ENCODE results near the gene MYH14. TPM values are rescaled to one million over a fixed set of nuclear protein-coding genes. Genes with fewer than 3 reads are reported as not detected.

The MYH14 gene
- total and polyA plus RNA-seq, 9 donors = 0.23 to 82.1 (median 3.2) TPM

GRCh38 chr19:50319156-50319555, 115.7 kb downstream of the MYH14 start:
- Histone ChIP-seq H3K4me1 (ENCODE audit: insufficient read depth) (no peaks in the 10 kb centered on the region), H3K27ac (no peak overlapping the region), H3K4me3 (no peak overlapping the region), H3K9me3 (no peaks in the 10 kb centered on the region), H3K27me3 (no peaks in the 10 kb centered on the region), H3K36me3 (no peaks in the 10 kb centered on the region)
- intact Hi-C loops (cut with DNase I) = no loop called here
- DNase-seq = no peak
- no peak for TF ChIP-seq POLR2A (IDR thresholded peaks at IDR 0.05)
- TF ChIP-seq CTCF (IDR thresholded peaks at IDR 0.05) = no peak
- no peak for TF ChIP-seq EP300 (IDR thresholded peaks at IDR 0.05)
- WGBS, 3 donors = 70 to 81% (median 75%) methylated on average over 11 of the region's 11 CpGs

DNA sequence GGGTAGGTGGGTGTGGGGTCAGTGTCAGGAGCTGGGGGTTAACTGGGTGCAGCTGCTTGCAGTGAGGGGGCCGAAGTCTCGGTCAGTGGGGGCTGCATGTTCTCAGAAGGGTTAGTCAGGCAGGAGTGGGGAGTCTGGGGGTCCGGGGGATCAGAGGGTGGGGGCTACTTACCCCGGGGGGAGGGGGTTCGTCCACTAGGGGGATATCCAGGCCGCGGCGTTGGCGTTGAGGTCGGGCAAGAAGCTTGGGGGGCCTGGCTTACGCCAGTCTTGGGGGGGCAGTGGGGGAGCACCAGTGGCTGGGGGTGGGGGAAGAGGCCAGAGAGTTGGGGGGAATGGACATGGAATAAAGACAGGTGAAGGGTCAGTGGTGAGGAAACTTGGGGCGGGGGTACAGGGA, 116.6 kb downstream of the MYH14 start:
- Histone ChIP-seq H3K9me3 (no peaks in the 10 kb centered on the region), H3K36me3 (no peaks in the 10 kb centered on the region), H3K4me3 (no peak overlapping the region), H3K4me1 (ENCODE audit: insufficient read depth) (no peaks in the 10 kb centered on the region), H3K27me3 (no peaks in the 10 kb centered on the region), H3K27ac (no peak overlapping the region)
- intact Hi-C loops (cut with DNase I) = no loop called here
- TF ChIP-seq POLR2A (IDR thresholded peaks at IDR 0.05) (no peak), EP300 (IDR thresholded peaks at IDR 0.05) (no peak), CTCF (IDR thresholded peaks at IDR 0.05) (no peak)
- no peak for DNase-seq
- 75 to 88% (median 83%) methylated on average over 11 to 12 of the region's 12 CpGs for WGBS, 3 donors

GRCh38 chr19:50320596-50320995, 117.2 kb downstream of the MYH14 start:
- no peak overlapping the region for H3K4me3 ChIP-seq
- no peaks in the 10 kb centered on the region for H3K4me1 ChIP-seq (ENCODE audit: insufficient read depth)
- no peaks in the 10 kb centered on the region for H3K9me3 ChIP-seq
- no peak for DNase-seq
- H3K27me3 ChIP-seq = no peaks in the 10 kb centered on the region
- WGBS, 3 donors = 79 to 84% (median 83%) methylated on average over 20 of the region's 20 CpGs
- TF ChIP-seq POLR2A (IDR thresholded peaks at IDR 0.05) (no peak), EP300 (IDR thresholded peaks at IDR 0.05) (no peak)
- H3K36me3 ChIP-seq = no peaks in the 10 kb centered on the region
- intact Hi-C loops (cut with DNase I) = no loop called here
- H3K27ac ChIP-seq = no peak overlapping the region

- 74 to 79% (median 75%) methylated on average over 4 of the region's 4 CpGs for WGBS, 3 donors
- no peaks in the 10 kb centered on the region for H3K36me3 ChIP-seq
- no peak overlapping the region for H3K27ac ChIP-seq
- H3K9me3 ChIP-seq = no peaks in the 10 kb centered on the region
- no peaks in the 10 kb centered on the region for H3K27me3 ChIP-seq
- DNase-seq = no peak
- TF ChIP-seq CTCF (IDR thresholded peaks at IDR 0.05) (no peak), POLR2A (IDR thresholded peaks at IDR 0.05) (no peak), EP300 (IDR thresholded peaks at IDR 0.05) (no peak)
- intact Hi-C loops (cut with DNase I) = no loop called here
- no peaks in the 10 kb centered on the region for H3K4me1 ChIP-seq (ENCODE audit: insufficient read depth)
- H3K4me3 ChIP-seq = no peak overlapping the region
These were observed 118.4 kb downstream of the MYH14 start for GRCh38 chr19:50321831-50322230.

- no peak for DNase-seq
- no peaks in the 10 kb centered on the region for H3K36me3 ChIP-seq
- 67 to 68% (median 68%) methylated on average over 12 of the region's 12 CpGs for WGBS, 3 donors
- TF ChIP-seq CTCF (IDR thresholded peaks at IDR 0.05) (no peak), POLR2A (IDR thresholded peaks at IDR 0.05) (no peak), EP300 (IDR thresholded peaks at IDR 0.05) (no peak)
- H3K4me3 ChIP-seq = no peak overlapping the region
- H3K27me3 ChIP-seq = no peaks in the 10 kb centered on the region
- intact Hi-C loops (cut with DNase I) = no loop called here
- H3K27ac ChIP-seq = no peak overlapping the region
- H3K4me1 ChIP-seq (ENCODE audit: insufficient read depth) = no peaks in the 10 kb centered on the region
- no peaks in the 10 kb centered on the region for H3K9me3 ChIP-seq
These were observed 118.8 kb downstream of the MYH14 start for GRCh38 chr19:50322234-50322633.
